ENCODE results near the gene OR10D3. TPM values are rescaled to one million over a fixed set of nuclear protein-coding genes. Genes with fewer than 3 reads are reported as not detected.

OR10D3 gene
- polyA plus RNA-seq, 1 donor (not counting 4 experiments of a cell fraction or from before 2014, with no cell fraction given), result not detected

DNA sequence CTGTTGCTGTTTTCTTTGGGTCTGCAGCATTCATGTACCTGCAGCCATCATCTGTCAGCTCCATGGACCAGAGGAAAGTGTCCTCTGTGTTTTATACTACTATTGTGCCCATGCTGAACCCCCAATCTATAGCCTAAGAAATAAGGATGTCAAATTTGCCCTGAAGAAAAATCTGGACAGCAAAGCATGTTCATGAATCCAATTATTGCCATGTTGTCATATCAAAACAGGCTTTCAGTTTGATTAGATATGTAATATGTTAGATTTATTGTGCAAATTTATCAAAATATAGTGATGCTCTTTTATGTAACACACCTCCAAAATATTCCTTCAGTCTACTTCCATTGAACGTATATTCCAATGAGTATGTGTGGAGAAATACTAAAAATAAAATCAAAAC is 42.3 kb downstream of the OR10D3 start:
- no peak overlapping the region for H3K4me2 ChIP-seq (ENCODE audit: control insufficient read depth, extremely low read depth, insufficient read depth, low read depth, low read length)
- no peaks in the 10 kb centered on the region for H3K9me1 ChIP-seq (ENCODE audit: control insufficient read depth, extremely low read depth, insufficient read depth, low read length)
- H3K4me1 ChIP-seq (ENCODE audit: control insufficient read depth, extremely low read depth, insufficient read depth, low read length), result peaks cover 7% of the 10 kb centered on the region
- H3K36me3 ChIP-seq (ENCODE audit: control insufficient read depth in 2 of 2, extremely low read depth in 1 of 2, insufficient read depth in 2 of 2, low read length in 2 of 2), result no peaks in the 10 kb centered on the region
- H2AFZ ChIP-seq (ENCODE audit: control insufficient read depth, low read length), result no peak overlapping the region
- FAIRE-seq, result no peak
- H3K79me2 ChIP-seq (ENCODE audit: control insufficient read depth, insufficient read depth, low read length), result no peaks in the 10 kb centered on the region
- H3K9me3 ChIP-seq (ENCODE audit: control insufficient read depth, low read depth, low read length), result no peaks in the 10 kb centered on the region
- no peaks in the 10 kb centered on the region for H4K20me1 ChIP-seq (ENCODE audit: control insufficient read depth, extremely low read depth, insufficient read depth, low read length)
- no peaks in the 10 kb centered on the region for H3K27me3 ChIP-seq (ENCODE audit: control insufficient read depth, extremely low read depth, insufficient read depth, low read length)
- dilution Hi-C loops (cut with MboI; ENCODE audit: extremely low pct_ligation_motif_present, low sequenced_read_pairs), result no loop called here
- no peak for DNase-seq (ENCODE audit: low read depth, low spot score)
- TF ChIP-seq EZH2 (IDR thresholded peaks at IDR 0.05; ENCODE audit: low read length), result no peak
- TF ChIP-seq, protein P1, sequence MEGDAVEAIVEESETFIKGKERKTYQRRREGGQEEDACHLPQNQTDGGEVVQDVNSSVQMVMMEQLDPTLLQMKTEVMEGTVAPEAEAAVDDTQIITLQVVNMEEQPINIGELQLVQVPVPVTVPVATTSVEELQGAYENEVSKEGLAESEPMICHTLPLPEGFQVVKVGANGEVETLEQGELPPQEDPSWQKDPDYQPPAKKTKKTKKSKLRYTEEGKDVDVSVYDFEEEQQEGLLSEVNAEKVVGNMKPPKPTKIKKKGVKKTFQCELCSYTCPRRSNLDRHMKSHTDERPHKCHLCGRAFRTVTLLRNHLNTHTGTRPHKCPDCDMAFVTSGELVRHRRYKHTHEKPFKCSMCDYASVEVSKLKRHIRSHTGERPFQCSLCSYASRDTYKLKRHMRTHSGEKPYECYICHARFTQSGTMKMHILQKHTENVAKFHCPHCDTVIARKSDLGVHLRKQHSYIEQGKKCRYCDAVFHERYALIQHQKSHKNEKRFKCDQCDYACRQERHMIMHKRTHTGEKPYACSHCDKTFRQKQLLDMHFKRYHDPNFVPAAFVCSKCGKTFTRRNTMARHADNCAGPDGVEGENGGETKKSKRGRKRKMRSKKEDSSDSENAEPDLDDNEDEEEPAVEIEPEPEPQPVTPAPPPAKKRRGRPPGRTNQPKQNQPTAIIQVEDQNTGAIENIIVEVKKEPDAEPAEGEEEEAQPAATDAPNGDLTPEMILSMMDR (optimal IDR thresholded peaks at IDR 0.05 in 1 of 3, IDR thresholded peaks at IDR 0.05 in 1 of 3, conservative IDR thresholded peaks at IDR 0.05 in 1 of 3; ENCODE audit: extremely low read depth in 1 of 3, insufficient read depth in 2 of 3, low read length in 3 of 3), result no peak
- no peak overlapping the region for H3K9ac ChIP-seq (ENCODE audit: control insufficient read depth, extremely low read depth, insufficient read depth, low read length)
- H3K4me3 ChIP-seq (ENCODE audit: control insufficient read depth in 2 of 3, extremely low read depth in 1 of 3, insufficient read depth in 2 of 3, low read depth in 1 of 3, low read length in 3 of 3), result no peak overlapping the region
- no peak overlapping the region for H3K27ac ChIP-seq (ENCODE audit: control insufficient read depth, insufficient read depth, low read length)

DNA sequence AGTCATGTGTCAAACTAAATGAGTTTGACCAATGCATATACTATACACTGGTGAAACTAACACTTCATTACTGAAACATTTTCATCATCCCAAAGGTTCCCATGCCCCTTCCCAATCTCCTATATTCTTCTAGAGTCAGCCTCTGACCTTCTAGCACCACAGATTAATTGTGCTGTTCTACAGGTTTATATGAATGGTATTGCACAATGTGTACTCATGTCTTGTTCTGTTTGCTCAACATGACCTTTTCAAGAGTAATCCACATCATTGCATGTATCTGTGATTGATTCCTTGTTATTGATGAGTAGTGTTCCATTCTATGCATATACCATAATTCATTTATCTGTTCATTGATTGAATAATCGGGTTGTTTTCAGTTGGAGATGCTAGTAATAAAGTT is 50.2 kb downstream of the OR10D3 start:
- H2AFZ ChIP-seq (ENCODE audit: control insufficient read depth, low read length), result no peak overlapping the region
- no peaks in the 10 kb centered on the region for H4K20me1 ChIP-seq (ENCODE audit: control insufficient read depth, extremely low read depth, insufficient read depth, low read length)
- no peaks in the 10 kb centered on the region for H3K4me1 ChIP-seq (ENCODE audit: control insufficient read depth, extremely low read depth, insufficient read depth, low read length)
- H3K9me3 ChIP-seq (ENCODE audit: control insufficient read depth, low read depth, low read length), result no peaks in the 10 kb centered on the region
- H3K4me3 ChIP-seq (ENCODE audit: control insufficient read depth in 2 of 3, extremely low read depth in 1 of 3, insufficient read depth in 2 of 3, low read depth in 1 of 3, low read length in 3 of 3), result no peak overlapping the region
- no peaks in the 10 kb centered on the region for H3K9me1 ChIP-seq (ENCODE audit: control insufficient read depth, extremely low read depth, insufficient read depth, low read length)
- DNase-seq (ENCODE audit: low read depth, low spot score) (no peak), FAIRE-seq (no peak)
- H3K9ac ChIP-seq (ENCODE audit: control insufficient read depth, extremely low read depth, insufficient read depth, low read length), result no peak overlapping the region
- no peaks in the 10 kb centered on the region for H3K27me3 ChIP-seq (ENCODE audit: control insufficient read depth, extremely low read depth, insufficient read depth, low read length)
- no peak overlapping the region for H3K27ac ChIP-seq (ENCODE audit: control insufficient read depth, insufficient read depth, low read length)
- no peaks in the 10 kb centered on the region for H3K79me2 ChIP-seq (ENCODE audit: control insufficient read depth, insufficient read depth, low read length)
- dilution Hi-C loops (cut with MboI; ENCODE audit: extremely low pct_ligation_motif_present, low sequenced_read_pairs), result no loop called here
- H3K4me2 ChIP-seq (ENCODE audit: control insufficient read depth, extremely low read depth, insufficient read depth, low read depth, low read length), result no peak overlapping the region
- TF ChIP-seq, protein P1 (optimal IDR thresholded peaks at IDR 0.05 in 1 of 3, IDR thresholded peaks at IDR 0.05 in 1 of 3, conservative IDR thresholded peaks at IDR 0.05 in 1 of 3; ENCODE audit: extremely low read depth in 1 of 3, insufficient read depth in 2 of 3, low read length in 3 of 3), result no peak
- no peak for TF ChIP-seq EZH2 (IDR thresholded peaks at IDR 0.05; ENCODE audit: low read length)
- H3K36me3 ChIP-seq (ENCODE audit: control insufficient read depth in 2 of 2, extremely low read depth in 1 of 2, insufficient read depth in 2 of 2, low read length in 2 of 2), result no peaks in the 10 kb centered on the region

Other genes with a start within 250 kb of the OR10D3 start
- not detected in 3 replicates for gene OR4D5, start 243.7 kb upstream of the OR10D3 start, polyA plus RNA-seq
- not detected in 3 replicates for gene OR6T1, start 239.5 kb upstream of the OR10D3 start, polyA plus RNA-seq
- gene OR10S1, start 205.6 kb upstream of the OR10D3 start, polyA plus RNA-seq, result not detected in 3 replicates
- gene OR10G6, start 188.2 kb upstream of the OR10D3 start, polyA plus RNA-seq, result not detected in 3 replicates
- gene OR10G4, start 170.3 kb upstream of the OR10D3 start, polyA plus RNA-seq, result not detected in 3 replicates
- gene OR10G9, start 160.3 kb upstream of the OR10D3 start, polyA plus RNA-seq, result not detected in 3 replicates
- not detected in 3 replicates for gene OR10G8, start 156.5 kb upstream of the OR10D3 start, polyA plus RNA-seq
- not detected in 3 replicates for gene OR10G7, start 142.0 kb upstream of the OR10D3 start, polyA plus RNA-seq
- gene VWA5A, start 67.9 kb upstream of the OR10D3 start, polyA plus RNA-seq, result 29.7 to 39.5 TPM (median 36.4 TPM) in 3 replicates
- gene OR8G1, start 57.8 kb downstream of the OR10D3 start, polyA plus RNA-seq, result not detected in 3 replicates
- gene OR8G5, start 73.0 kb downstream of the OR10D3 start, polyA plus RNA-seq, result 0.06 TPM in 1 of 3 replicates, not detected in the others
- gene OR8D1, start 130.6 kb downstream of the OR10D3 start, polyA plus RNA-seq, result not detected in 3 replicates
- gene OR8D2, start 136.9 kb downstream of the OR10D3 start, polyA plus RNA-seq, result not detected in 3 replicates
- gene OR8B2, start 201.2 kb downstream of the OR10D3 start, polyA plus RNA-seq, result not detected in 3 replicates
- gene OR8B3, start 215.7 kb downstream of the OR10D3 start, polyA plus RNA-seq, result not detected in 3 replicates
- not detected in 3 replicates for gene OR8B4, start 241.5 kb downstream of the OR10D3 start, polyA plus RNA-seq

Data from keratinocyte (primary cell).